ENCODE results near the gene PSD.

Gene PSD

DNA sequence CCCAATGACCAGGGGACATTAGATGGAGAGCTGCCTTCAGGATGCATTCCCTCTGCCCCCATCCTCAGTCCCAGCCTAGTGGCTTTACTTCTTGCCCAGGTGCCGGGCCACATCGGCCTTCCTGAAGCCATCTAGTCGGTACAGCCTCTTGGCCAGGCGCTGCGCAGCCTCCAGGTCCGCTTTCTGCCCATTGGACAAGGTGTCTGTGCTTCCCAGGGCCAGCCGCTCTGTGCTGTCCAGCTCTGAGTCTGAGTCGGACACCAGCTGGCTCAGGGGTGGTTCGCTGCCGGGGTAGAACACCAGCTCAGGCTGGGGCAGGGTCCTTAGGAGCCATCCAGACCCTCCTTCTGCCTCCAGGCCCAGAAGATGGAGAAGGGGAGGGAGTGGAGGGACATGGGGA is 6.3 kb downstream of the PSD start:
- TF ChIP-seq, protein P1, sequence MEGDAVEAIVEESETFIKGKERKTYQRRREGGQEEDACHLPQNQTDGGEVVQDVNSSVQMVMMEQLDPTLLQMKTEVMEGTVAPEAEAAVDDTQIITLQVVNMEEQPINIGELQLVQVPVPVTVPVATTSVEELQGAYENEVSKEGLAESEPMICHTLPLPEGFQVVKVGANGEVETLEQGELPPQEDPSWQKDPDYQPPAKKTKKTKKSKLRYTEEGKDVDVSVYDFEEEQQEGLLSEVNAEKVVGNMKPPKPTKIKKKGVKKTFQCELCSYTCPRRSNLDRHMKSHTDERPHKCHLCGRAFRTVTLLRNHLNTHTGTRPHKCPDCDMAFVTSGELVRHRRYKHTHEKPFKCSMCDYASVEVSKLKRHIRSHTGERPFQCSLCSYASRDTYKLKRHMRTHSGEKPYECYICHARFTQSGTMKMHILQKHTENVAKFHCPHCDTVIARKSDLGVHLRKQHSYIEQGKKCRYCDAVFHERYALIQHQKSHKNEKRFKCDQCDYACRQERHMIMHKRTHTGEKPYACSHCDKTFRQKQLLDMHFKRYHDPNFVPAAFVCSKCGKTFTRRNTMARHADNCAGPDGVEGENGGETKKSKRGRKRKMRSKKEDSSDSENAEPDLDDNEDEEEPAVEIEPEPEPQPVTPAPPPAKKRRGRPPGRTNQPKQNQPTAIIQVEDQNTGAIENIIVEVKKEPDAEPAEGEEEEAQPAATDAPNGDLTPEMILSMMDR (IDR thresholded peaks at IDR 0.05; ENCODE audit: low read depth, low read length, missing control alignments): no peak
- no peak overlapping the region for H3K4me3 ChIP-seq (ENCODE audit: low read depth, low read length)
- peaks cover 26% of the 10 kb centered on the region for H3K27me3 ChIP-seq (replicated peaks)
- no peak overlapping the region for H3K27ac ChIP-seq
- no peak for DNase-seq
- no peaks in the 10 kb centered on the region for H3K36me3 ChIP-seq (replicated peaks)
- in situ Hi-C loops (cut with HindIII; ENCODE audit: low pct_ligation_motif_present, low sequenced_read_pairs): no loop called here

DNA sequence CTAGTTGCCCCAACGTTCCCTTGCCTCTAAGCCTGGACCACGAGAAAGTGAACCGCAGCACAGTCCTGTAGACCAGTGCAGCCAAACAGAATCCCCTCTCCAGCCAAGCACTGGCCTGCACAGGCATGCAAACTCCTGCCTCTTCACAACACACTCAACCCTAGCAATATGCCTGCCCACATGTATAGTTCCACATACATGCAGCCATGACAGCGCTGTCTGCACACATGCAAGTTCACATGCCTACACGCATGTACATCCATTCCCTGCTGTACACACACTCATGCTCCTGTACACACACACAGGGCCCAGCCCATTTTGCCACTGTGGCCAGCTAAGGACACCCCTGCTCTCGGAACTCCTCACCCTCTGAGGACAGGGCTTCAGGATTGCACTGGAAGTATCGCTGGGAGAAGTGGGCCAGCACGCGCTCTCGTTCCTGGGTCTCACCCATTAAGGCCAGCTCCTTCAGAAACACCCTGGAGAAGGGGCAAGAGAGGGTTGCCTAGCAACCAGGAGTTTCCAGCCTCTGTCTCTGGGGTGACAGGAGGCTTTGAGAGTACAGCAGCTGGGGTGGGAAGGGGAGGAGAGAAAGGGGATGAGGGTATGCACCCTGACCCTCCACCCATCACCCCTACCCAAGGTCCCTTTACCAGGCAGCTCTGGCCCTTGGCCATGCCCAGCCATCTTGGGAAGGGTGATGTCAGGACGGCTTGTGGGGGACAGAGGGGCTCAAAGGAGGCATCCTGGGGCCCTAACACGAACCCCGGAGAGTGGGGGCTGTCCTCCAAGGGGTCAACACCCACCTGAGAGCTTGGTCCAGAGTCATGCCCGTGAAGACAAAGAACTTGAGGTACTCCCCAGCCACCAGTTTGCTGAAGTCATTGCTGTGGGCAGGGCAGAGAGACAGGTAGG is 7.0 kb downstream of the PSD start:
- H3K27me3 ChIP-seq (replicated peaks): peaks cover 26% of the 10 kb centered on the region
- H3K27ac ChIP-seq: no peak overlapping the region
- no peaks in the 10 kb centered on the region for H3K36me3 ChIP-seq (replicated peaks)
- no peak overlapping the region for H3K4me3 ChIP-seq (ENCODE audit: low read depth, low read length)
- TF ChIP-seq, protein P1 (IDR thresholded peaks at IDR 0.05; ENCODE audit: low read depth, low read length, missing control alignments): no peak
- in situ Hi-C loops (cut with HindIII; ENCODE audit: low pct_ligation_motif_present, low sequenced_read_pairs): no loop called here
- DNase-seq: no peak

DNA sequence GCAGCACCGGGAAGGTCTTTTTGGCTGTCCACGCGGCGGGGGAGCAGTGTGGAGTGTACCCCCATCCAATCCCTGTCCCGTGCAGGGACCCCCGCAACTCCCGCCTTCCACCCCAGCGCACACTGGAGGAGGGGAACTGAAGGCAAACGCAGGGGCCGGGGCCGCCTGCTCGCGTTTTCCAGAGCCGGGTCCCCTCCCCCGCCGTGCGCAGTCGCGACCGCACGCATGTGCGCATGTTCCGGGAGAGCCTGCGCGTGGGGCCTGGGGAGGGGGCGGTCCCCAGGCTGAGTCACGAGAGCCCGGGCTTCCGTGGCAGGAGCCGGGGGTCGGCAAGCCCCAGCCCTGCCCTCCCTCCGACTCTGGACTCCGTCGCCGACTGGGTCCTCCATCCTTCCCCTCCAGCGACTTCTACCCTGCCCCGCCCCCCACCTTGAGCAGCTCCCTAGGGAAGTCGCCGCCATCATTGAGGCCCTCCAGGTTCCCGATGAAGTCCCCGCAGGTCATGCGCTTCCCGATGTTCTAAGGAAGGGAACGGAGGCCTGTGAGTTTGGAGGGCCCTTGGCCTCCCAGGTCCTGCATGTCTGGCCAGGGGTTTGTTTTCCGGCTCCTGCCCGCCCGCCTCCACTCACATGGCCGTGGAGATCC is 8.0 kb downstream of the PSD start:
- DNase-seq: no peak
- H3K36me3 ChIP-seq (replicated peaks): no peaks in the 10 kb centered on the region
- peaks cover 26% of the 10 kb centered on the region for H3K27me3 ChIP-seq (replicated peaks)
- TF ChIP-seq, protein P1 (IDR thresholded peaks at IDR 0.05; ENCODE audit: low read depth, low read length, missing control alignments): no peak
- peak overlapping the region; percentile 49 for H3K4me3 ChIP-seq (ENCODE audit: low read depth, low read length)
- H3K27ac ChIP-seq: no peak overlapping the region
- in situ Hi-C loops (cut with HindIII; ENCODE audit: low pct_ligation_motif_present, low sequenced_read_pairs): no loop called here

DNA sequence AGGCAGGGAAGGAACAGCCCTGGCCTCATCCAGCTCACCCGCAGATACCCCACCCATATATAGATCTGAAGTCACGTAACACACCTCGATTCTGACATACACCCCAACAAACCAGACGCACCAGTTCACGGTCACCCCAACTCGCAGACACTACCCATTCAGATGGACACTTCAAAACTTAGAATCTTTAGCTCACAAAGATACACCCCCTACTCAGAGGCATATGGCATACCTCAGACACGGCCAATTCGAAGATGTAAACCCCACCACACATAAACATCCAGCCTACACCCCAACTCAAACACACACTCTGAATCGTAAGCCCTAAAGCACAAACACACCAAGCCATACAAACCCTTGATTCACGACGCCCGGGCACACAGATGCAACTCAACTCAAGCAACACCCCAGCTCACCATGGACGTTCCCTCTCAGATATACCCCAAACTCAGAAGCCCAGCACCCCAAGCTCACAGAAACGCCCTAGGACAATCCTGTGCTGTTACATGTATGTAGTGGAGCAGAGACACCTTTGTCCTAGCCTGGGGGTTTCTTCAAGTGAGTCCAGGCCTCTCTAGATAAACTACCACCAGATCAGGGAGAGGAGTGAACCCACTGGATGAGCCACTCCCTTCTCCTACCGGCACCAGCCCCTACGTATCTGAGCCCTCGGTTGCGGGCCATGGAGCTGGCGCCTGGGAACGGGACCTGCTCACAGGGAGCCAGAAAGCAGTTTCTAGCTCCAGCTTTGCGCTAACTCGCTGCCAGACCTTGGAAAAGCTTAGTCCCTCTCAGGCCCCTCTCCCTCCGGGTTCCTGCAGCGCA is 8.8 kb downstream of the PSD start:
- H3K36me3 ChIP-seq (replicated peaks): no peaks in the 10 kb centered on the region
- H3K27ac ChIP-seq: no peak overlapping the region
- in situ Hi-C loops (cut with HindIII; ENCODE audit: low pct_ligation_motif_present, low sequenced_read_pairs): no loop called here
- DNase-seq: no peak
- peak overlapping the region; percentile 49 for H3K4me3 ChIP-seq (ENCODE audit: low read depth, low read length)
- TF ChIP-seq, protein P1 (IDR thresholded peaks at IDR 0.05; ENCODE audit: low read depth, low read length, missing control alignments): no peak
- peaks cover 26% of the 10 kb centered on the region for H3K27me3 ChIP-seq (replicated peaks)

DNA sequence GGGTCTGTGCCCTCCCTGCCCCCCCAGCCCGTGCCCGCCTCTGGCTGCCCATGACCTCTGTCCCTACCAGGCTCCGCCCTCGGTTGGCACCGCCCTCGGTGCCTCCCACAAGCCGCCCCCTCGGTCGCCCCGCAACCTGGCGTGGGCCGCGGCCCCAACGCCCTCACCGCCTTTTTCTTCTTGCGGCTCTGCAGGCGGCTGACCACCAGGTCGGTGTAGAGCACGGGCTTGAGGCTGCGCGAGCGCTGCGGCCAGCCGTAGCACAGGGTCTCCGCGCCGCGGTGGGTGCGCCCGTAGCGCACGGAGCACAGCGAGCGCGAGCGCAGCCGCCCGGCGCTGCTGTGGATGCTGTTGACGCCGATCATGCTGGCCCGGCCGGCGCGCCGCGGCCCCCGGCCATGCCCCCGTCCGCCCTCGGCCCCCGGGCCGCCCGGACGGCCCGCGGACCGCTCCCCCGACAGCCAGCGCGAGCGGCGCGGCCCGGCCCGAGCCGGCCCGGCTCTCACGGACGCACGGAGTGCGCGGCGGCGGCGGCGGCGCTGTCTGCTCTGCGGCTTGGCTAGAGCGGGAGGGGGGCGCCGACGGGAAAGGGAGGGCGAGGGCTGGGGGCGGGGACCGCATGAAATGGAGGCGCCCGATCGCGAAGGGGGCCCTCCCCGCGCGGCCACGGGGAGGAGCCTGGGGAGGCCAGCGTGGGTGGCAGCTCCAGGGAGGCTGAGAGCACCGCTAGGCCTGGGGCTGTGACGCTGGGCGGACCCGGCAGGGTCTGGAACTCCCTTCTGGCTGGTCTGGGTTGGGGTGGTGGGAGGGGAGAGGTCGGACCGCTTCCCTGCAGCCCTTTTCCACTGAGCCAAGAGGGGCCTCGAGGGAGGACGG is 9.6 kb downstream of the PSD start:
- Histone ChIP-seq H3K4me3 (ENCODE audit: low read depth, low read length) (peak overlapping the region; percentile 44), H3K27ac (no peak overlapping the region), H3K27me3 (replicated peaks) (peaks cover 26% of the 10 kb centered on the region), H3K36me3 (replicated peaks) (no peaks in the 10 kb centered on the region)
- TF ChIP-seq, protein P1 (IDR thresholded peaks at IDR 0.05; ENCODE audit: low read depth, low read length, missing control alignments): no peak
- DNase-seq: peak; percentile 17
- in situ Hi-C loops (cut with HindIII; ENCODE audit: low pct_ligation_motif_present, low sequenced_read_pairs): no loop called here

Data from brain microvascular endothelial cell (primary cell).